Chondrocyte (in vitro differentiated cells): ENCODE measurements around the gene GLS. TPM values are rescaled to one million over a fixed set of nuclear protein-coding genes. Genes with fewer than 3 reads are reported as not detected.
"Not testable (repeated sequence)": the region's sequence is repeated elsewhere in the genome, so short reads cannot be mapped to it uniquely, and the experiment has no call there.

Experiments used
- DNase-seq: peaks from one replicate; pipeline ENCODE4 v3.0.0; 2021; ENCODE audit warnings: mixed read lengths, low spot score
- H3K27ac Mint-ChIP-seq: one replicate; pipeline ENCODE4 v1.8.0; 2021; ENCODE audit warnings: mild to moderate bottlenecking, moderate library complexity, mixed read lengths; ENCODE audit not compliant: unreplicated experiment
- H3K27me3 Mint-ChIP-seq: 2 replicates; pipeline ENCODE4 v1.8.0; 2021; ENCODE audit warnings: low read depth, mixed read lengths
- H3K36me3 Mint-ChIP-seq: 2 replicates; pipeline ENCODE4 v1.8.0; 2021; ENCODE audit warnings: low read depth, mixed read lengths
- H3K4me1 Mint-ChIP-seq: 2 replicates; pipeline ENCODE4 v1.8.0; 2021; ENCODE audit warnings: low read depth, mild to moderate bottlenecking, mixed read lengths
- H3K4me3 Mint-ChIP-seq: one replicate; pipeline ENCODE4 v1.8.0; 2021; ENCODE audit warnings: mild to moderate bottlenecking, moderate library complexity, mixed read lengths; ENCODE audit not compliant: unreplicated experiment
- H3K9me3 Mint-ChIP-seq: 2 replicates; pipeline ENCODE4 v1.8.0; 2021; ENCODE audit warnings: low read depth, mixed read lengths
- CTCF ChIP-seq: fragments of 200-600 bp; sonication (generic); IDR thresholded peaks from 2 replicates; pipeline ENCODE4 v1.5.0; 2021; ENCODE audit warnings: antibody characterized with exemption, mild to moderate bottlenecking, moderate library complexity
- total RNA-seq: library from RNA; stranded (reverse); gene quantifications from 3 replicates; pipeline ENCODE4 v1.2.1, GENCODE V29; 2021

Gene GLS
- total RNA-seq, 1 donor from 2014 or later, result 234 TPM

- no peaks in the 10 kb centered on the region for H3K36me3 Mint-ChIP-seq
- peak overlapping the region; percentile 81 for H3K27ac Mint-ChIP-seq
- no peaks in the 10 kb centered on the region for H3K9me3 Mint-ChIP-seq
- no peak overlapping the region for H3K4me3 Mint-ChIP-seq
- no peaks in the 10 kb centered on the region for H3K27me3 Mint-ChIP-seq
- H3K4me1 Mint-ChIP-seq, result peaks cover 88% of the 10 kb centered on the region
- no peak for DNase-seq
- no peak for TF ChIP-seq CTCF
These were observed 16.7 kb upstream of the GLS start for GRCh38 chr2:190863946-190864345.

GRCh38 chr2:190864375-190864774 is 16.2 kb upstream of the GLS start:
- DNase-seq, result no peak

GRCh38 chr2:190867212-190867611 is 13.4 kb upstream of the GLS start:
- Mint-ChIP-seq H3K27me3 (no peaks in the 10 kb centered on the region), H3K36me3 (no peaks in the 10 kb centered on the region), H3K27ac (peak overlapping the region; percentile 88), H3K4me3 (peak overlapping the region; percentile 2), H3K9me3 (peaks cover 4% of the 10 kb centered on the region), H3K4me1 (peaks cover 69% of the 10 kb centered on the region)
- TF ChIP-seq CTCF, result no peak
- DNase-seq, result no peak

More at GRCh38 chr2:190864375-190864774, 16.2 kb upstream of the GLS start:
- Mint-ChIP-seq H3K27me3 (no peaks in the 10 kb centered on the region), H3K4me3 (no peak overlapping the region), H3K4me1 (peaks cover 83% of the 10 kb centered on the region), H3K36me3 (no peaks in the 10 kb centered on the region), H3K27ac (peak overlapping the region; percentile 81), H3K9me3 (no peaks in the 10 kb centered on the region)
- no peak for TF ChIP-seq CTCF

GRCh38 chr2:190867832-190868231 is 12.8 kb upstream of the GLS start:
- Mint-ChIP-seq H3K9me3 (peaks cover 4% of the 10 kb centered on the region), H3K36me3 (no peaks in the 10 kb centered on the region), H3K4me1 (peaks cover 63% of the 10 kb centered on the region)

GRCh38 chr2:190869721-190870120 is 10.9 kb upstream of the GLS start:
- Mint-ChIP-seq H3K9me3 (peaks cover 4% of the 10 kb centered on the region), H3K27me3 (no peaks in the 10 kb centered on the region), H3K4me1 (peaks cover 44% of the 10 kb centered on the region), H3K27ac (no peak overlapping the region), H3K36me3 (no peaks in the 10 kb centered on the region), H3K4me3 (no peak overlapping the region)
- no peak for DNase-seq
- TF ChIP-seq CTCF, result no peak

More at GRCh38 chr2:190867832-190868231, 12.8 kb upstream of the GLS start:
- Mint-ChIP-seq H3K27me3 (no peaks in the 10 kb centered on the region), H3K27ac (peak overlapping the region; percentile 88), H3K4me3 (no peak overlapping the region)
- TF ChIP-seq CTCF, result no peak
- DNase-seq, result no peak

GRCh38 chr2:190873451-190873850 is 7.2 kb upstream of the GLS start:
- not testable (repeated sequence) for DNase-seq, H3K4me3 Mint-ChIP-seq, H3K27me3 Mint-ChIP-seq, H3K36me3 Mint-ChIP-seq, H3K27ac Mint-ChIP-seq, H3K9me3 Mint-ChIP-seq
- peaks cover 22% of the 10 kb centered on the region for H3K4me1 Mint-ChIP-seq
